HK-2 (cell line): ENCODE results near the gene PCP4L1.
"Not testable (repeated sequence)": the region's sequence is repeated elsewhere in the genome, so short reads cannot be mapped to it uniquely, and the experiment has no call there.

Source experiments
- DNase-seq: peaks from one replicate; pipeline ENCODE4 v3.0.0-alpha.2; 2018; ENCODE audit not compliant: unreplicated experiment

The PCP4L1 gene

GRCh38 chr1:161228032-161228431 lies 30.5 kb upstream of the PCP4L1 start:
- DNase-seq = no peak

- DNase-seq = no peak
Observed at GRCh38 chr1:161229896-161230295, 28.6 kb upstream of the PCP4L1 start.

- DNase-seq = no peak
Observed at GRCh38 chr1:161230762-161231161, 27.8 kb upstream of the PCP4L1 start.

- DNase-seq = no peak
Observed at GRCh38 chr1:161233102-161233501, 25.4 kb upstream of the PCP4L1 start.

GRCh38 chr1:161235957-161236775 lies 22.4 kb upstream of the PCP4L1 start:
- no peak for DNase-seq

GRCh38 chr1:161238039-161238473 lies 20.5 kb upstream of the PCP4L1 start, which contains the start of gene NR1I3:
NR1I3 (minus strand) TSS chr1:161238203; CDS start chr1:161236565, 1,638 bp downstream.
- no peak for DNase-seq

- DNase-seq = no peak
Observed at GRCh38 chr1:161241682-161242081, 16.9 kb upstream of the PCP4L1 start.

- no peak for DNase-seq
Observed at GRCh38 chr1:161242313-161242712, 16.2 kb upstream of the PCP4L1 start.

- DNase-seq = no peak
Observed at GRCh38 chr1:161244888-161245287, 13.7 kb upstream of the PCP4L1 start.

- DNase-seq = not testable (repeated sequence)
Observed at GRCh38 chr1:161250100-161250499, 8.4 kb upstream of the PCP4L1 start.

GRCh38 chr1:161250829-161251228 lies 7.7 kb upstream of the PCP4L1 start:
- no peak for DNase-seq

- no peak for DNase-seq
Observed at GRCh38 chr1:161251579-161251978, 7.0 kb upstream of the PCP4L1 start.

GRCh38 chr1:161255302-161255701 lies 3.2 kb upstream of the PCP4L1 start:
- DNase-seq = not testable (repeated sequence)

GRCh38 chr1:161255955-161256520 lies 2.5 kb upstream of the PCP4L1 start:
- not testable (repeated sequence) for DNase-seq

- not testable (repeated sequence) for DNase-seq
Observed at GRCh38 chr1:161257109-161257508, 1.4 kb upstream of the PCP4L1 start.

- no peak for DNase-seq
Observed at GRCh38 chr1:161259345-161259702, 779 bp downstream of the PCP4L1 start.

GRCh38 chr1:161259765-161260164 lies 1.2 kb downstream of the PCP4L1 start:
- DNase-seq = no peak

GRCh38 chr1:161260376-161261260 lies 2.1 kb downstream of the PCP4L1 start:
- no peak for DNase-seq

- peak; percentile 5 for DNase-seq
Observed at GRCh38 chr1:161261261-161262235, 3.0 kb downstream of the PCP4L1 start.

GRCh38 chr1:161265305-161265704 lies 6.8 kb downstream of the PCP4L1 start:
- no peak for DNase-seq

- DNase-seq = peak; percentile 18
Observed at GRCh38 chr1:161266202-161266601, 7.7 kb downstream of the PCP4L1 start.
